ENCODE measurements around the gene CTNNA2. TPM values are rescaled to one million over a fixed set of nuclear protein-coding genes. Genes with fewer than 3 reads are reported as not detected.

Gene CTNNA2
- total RNA-seq, 1 donor from 2014 or later, result 2.9 TPM

GRCh38 chr2:79702905-79703304 lies 190.1 kb downstream of the CTNNA2 start:
- Mint-ChIP-seq H3K27me3 (ENCODE audit: low read depth) (no peaks in the 10 kb centered on the region), H3K4me3 (no peak overlapping the region), H3K36me3 (ENCODE audit: low read depth) (no peaks in the 10 kb centered on the region), H3K27ac (ENCODE audit: unreplicated experiment) (no peak overlapping the region), H3K9me3 (peaks cover 6% of the 10 kb centered on the region), H3K4me1 (no peaks in the 10 kb centered on the region)
- no peak for DNase-seq (ENCODE audit: low read depth, low spot score)
- no peak for TF ChIP-seq CTCF (conservative IDR thresholded peaks at IDR 0.05)

GRCh38 chr2:79711098-79711497 lies 198.2 kb downstream of the CTNNA2 start:
- Mint-ChIP-seq H3K27me3 (ENCODE audit: low read depth) (no peaks in the 10 kb centered on the region), H3K27ac (ENCODE audit: unreplicated experiment) (no peak overlapping the region)

GRCh38 chr2:79713131-79713785 lies 200.4 kb downstream of the CTNNA2 start:
- TF ChIP-seq CTCF (conservative IDR thresholded peaks at IDR 0.05), result no peak
- DNase-seq (ENCODE audit: low read depth, low spot score), result no peak
- no peak overlapping the region for H3K4me3 Mint-ChIP-seq
- no peak overlapping the region for H3K27ac Mint-ChIP-seq (ENCODE audit: unreplicated experiment)
- H3K4me1 Mint-ChIP-seq, result no peaks in the 10 kb centered on the region
- H3K27me3 Mint-ChIP-seq (ENCODE audit: low read depth), result no peaks in the 10 kb centered on the region
- H3K9me3 Mint-ChIP-seq, result peaks cover 3% of the 10 kb centered on the region
- no peaks in the 10 kb centered on the region for H3K36me3 Mint-ChIP-seq (ENCODE audit: low read depth)

More at GRCh38 chr2:79711098-79711497, 198.2 kb downstream of the CTNNA2 start:
- Mint-ChIP-seq H3K9me3 (peaks cover 3% of the 10 kb centered on the region), H3K36me3 (ENCODE audit: low read depth) (no peaks in the 10 kb centered on the region), H3K4me1 (no peaks in the 10 kb centered on the region), H3K4me3 (no peak overlapping the region)
- TF ChIP-seq CTCF (conservative IDR thresholded peaks at IDR 0.05), result no peak
- DNase-seq (ENCODE audit: low read depth, low spot score), result no peak

- TF ChIP-seq CTCF (conservative IDR thresholded peaks at IDR 0.05), result no peak
- Mint-ChIP-seq H3K9me3 (peaks cover 3% of the 10 kb centered on the region), H3K27me3 (ENCODE audit: low read depth) (no peaks in the 10 kb centered on the region), H3K27ac (ENCODE audit: unreplicated experiment) (no peak overlapping the region), H3K4me1 (no peaks in the 10 kb centered on the region), H3K4me3 (no peak overlapping the region), H3K36me3 (ENCODE audit: low read depth) (no peaks in the 10 kb centered on the region)
- DNase-seq (ENCODE audit: low read depth, low spot score), result no peak
Measured at GRCh38 chr2:79714283-79714682, 201.4 kb downstream of the CTNNA2 start.

- peaks cover 3% of the 10 kb centered on the region for H3K9me3 Mint-ChIP-seq
- no peaks in the 10 kb centered on the region for H3K36me3 Mint-ChIP-seq (ENCODE audit: low read depth)
- H3K4me3 Mint-ChIP-seq, result no peak overlapping the region
- no peak for DNase-seq (ENCODE audit: low read depth, low spot score)
- no peaks in the 10 kb centered on the region for H3K4me1 Mint-ChIP-seq
- TF ChIP-seq CTCF (conservative IDR thresholded peaks at IDR 0.05), result no peak
- H3K27me3 Mint-ChIP-seq (ENCODE audit: low read depth), result no peaks in the 10 kb centered on the region
- H3K27ac Mint-ChIP-seq (ENCODE audit: unreplicated experiment), result no peak overlapping the region
Measured at GRCh38 chr2:79715338-79715737, 202.5 kb downstream of the CTNNA2 start.
